Endothelial cell of umbilical vein (primary cell): ENCODE measurements around the gene TTLL5. TPM values are rescaled to one million over a fixed set of nuclear protein-coding genes. Genes with fewer than 3 reads are reported as not detected.

Experiments
- BruUV-seq: library from RNA; stranded (reverse); fragments of 400-500 nt; replicated peaks from 2 replicates; lab custom pipeline; 2021; lab: Mats Ljungman, UMichigan
- CTCF ChIA-PET: fragments of 300-600, 350-600 bp; sonication (Branson Sonifier 250); formaldehyde crosslinking; loops from one replicate; lab custom pipeline; 2021; ENCODE audit warnings: antibody characterized with exemption, inconsistent platforms; lab: Charles Lee
- POLR2A ChIA-PET: fragments of 300-600, 350-600 bp; sonication (Branson Sonifier 250); formaldehyde crosslinking; loops from one replicate; lab custom pipeline; 2021; ENCODE audit warnings: antibody characterized with exemption, inconsistent platforms; lab: Charles Lee
- DNase-seq: peaks from one replicate; pipeline ENCODE4 v3.0.0-alpha.2; 2011; ENCODE audit warnings: low read depth, low spot score
- FAIRE-seq: peaks from 2 replicates; lab custom pipeline; 2011; peaks lifted over from hg19 to GRCh38; lab: Jason Lieb, UNC
- H2AFZ ChIP-seq: 2 replicates; pipeline ENCODE4 v1.6.0; 2012; ENCODE audit warnings: low read depth, low read length, control low read depth, inconsistent platforms
- H3K27ac ChIP-seq: 2 replicates; pipeline ENCODE4 v1.5.1; 2011; ENCODE audit warnings: low read depth, mild to moderate bottlenecking, control low read depth, low read length, moderate library complexity; ENCODE audit not compliant: insufficient read depth
- H3K27me3 ChIP-seq, 2 experiments: 2 replicates each; pipeline versions ENCODE4 v1.6.0 to v1.6.1; 2011; ENCODE audit warnings: low read length in 2 of 2, mixed read lengths in 1 of 2; ENCODE audit not compliant: control insufficient read depth in 2 of 2, insufficient read depth in 2 of 2
- H3K36me3 ChIP-seq, 2 experiments: 2 replicates in 1 of 2; 3 replicates in 1 of 2; pipeline ENCODE4 v1.5.1; 2011; ENCODE audit warnings: low read length in 2 of 2, mild to moderate bottlenecking in 1 of 2, moderate library complexity in 1 of 2; ENCODE audit not compliant: control insufficient read depth in 2 of 2, insufficient read depth in 2 of 2; ENCODE audit errors: extremely low read depth in 1 of 2
- H3K4me1 ChIP-seq: 3 replicates; pipeline ENCODE4 v1.5.1; 2011; ENCODE audit warnings: mild to moderate bottlenecking, low read length; ENCODE audit not compliant: control insufficient read depth, insufficient read depth; ENCODE audit errors: extremely low read depth
- H3K4me2 ChIP-seq: 2 replicates; pipeline ENCODE4 v1.6.1; 2011; ENCODE audit warnings: low read length, control low read depth, mixed read lengths; ENCODE audit not compliant: insufficient read depth
- H3K4me3 ChIP-seq, 3 experiments: fragments of 200-600 bp in 1 of 3; sonication (generic), shearing (Covaris generic) in 1 of 3; replicated peaks in 1 of 3; 2 replicates each; pipeline ENCODE4 v1.5.1; 2011 to 2016; ENCODE audit warnings: control low read depth in 3 of 3, low read length in 3 of 3, mild to moderate bottlenecking in 2 of 3, inconsistent platforms in 1 of 3, low read depth in 1 of 3, moderate library complexity in 1 of 3; ENCODE audit not compliant: insufficient read depth in 1 of 3
- H3K79me2 ChIP-seq: 2 replicates; pipeline ENCODE4 v1.6.0; 2012; ENCODE audit warnings: low read length, inconsistent platforms; ENCODE audit not compliant: control insufficient read depth, insufficient read depth
- H3K9ac ChIP-seq: replicated peaks from 2 replicates; pipeline ENCODE3; 2011; ENCODE audit warnings: low read length, control low read depth; ENCODE audit not compliant: insufficient read depth; ENCODE audit errors: extremely low read depth
- H3K9me1 ChIP-seq: replicated peaks from 3 replicates; pipeline ENCODE4 v1.6.0; 2011; ENCODE audit warnings: mild to moderate bottlenecking, low read length; ENCODE audit not compliant: control insufficient read depth, insufficient read depth; ENCODE audit errors: extremely low read depth
- H3K9me3 ChIP-seq: replicated peaks from 2 replicates; pipeline ENCODE4 v1.5.1; 2012; ENCODE audit warnings: low read length, inconsistent platforms; ENCODE audit not compliant: control insufficient read depth, insufficient read depth
- H4K20me1 ChIP-seq: replicated peaks from 2 replicates; pipeline ENCODE3; 2011; ENCODE audit warnings: mild to moderate bottlenecking, low read length; ENCODE audit not compliant: control insufficient read depth, insufficient read depth; ENCODE audit errors: extremely low read depth
- CTCF ChIP-seq, 2 donors: IDR thresholded peaks; 1 replicate in 1 of 2; 2 replicates in 1 of 2; pipeline ENCODE4 v1.5.1; 2011; ENCODE audit warnings: low read length in 2 of 2, mild to moderate bottlenecking in 2 of 2, moderate library complexity in 2 of 2, control low read depth in 1 of 2, inconsistent platforms in 1 of 2, low read depth in 1 of 2; ENCODE audit not compliant: insufficient read depth in 1 of 2; ENCODE audit errors: extremely low read depth in 1 of 2
- EZH2 ChIP-seq: IDR thresholded peaks from 2 replicates; pipeline ENCODE4 v1.6.1; 2012; ENCODE audit warnings: borderline replicate concordance, low read depth, mild to moderate bottlenecking, moderate library complexity, low read length, inconsistent platforms; ENCODE audit not compliant: severe bottlenecking
- FOS ChIP-seq: IDR thresholded peaks from 2 replicates; pipeline ENCODE4 v1.6.1; 2011; ENCODE audit warnings: mild to moderate bottlenecking, low read length, moderate library complexity, borderline replicate concordance; ENCODE audit not compliant: insufficient read depth
- GATA2 ChIP-seq: IDR thresholded peaks from 2 replicates; pipeline ENCODE4 v1.7.0; 2011; ENCODE audit warnings: low read depth, mild to moderate bottlenecking, moderate library complexity, mixed read lengths, low read length; ENCODE audit not compliant: insufficient read length, insufficient read depth
- JUN ChIP-seq: IDR thresholded peaks from 2 replicates; pipeline ENCODE4 v1.6.1; 2011; ENCODE audit warnings: borderline replicate concordance, low read depth; ENCODE audit not compliant: insufficient read length, insufficient read depth
- MAX ChIP-seq: IDR thresholded peaks from 2 replicates; pipeline ENCODE4 v1.6.1; 2011; ENCODE audit not compliant: insufficient read depth, insufficient read length
- MYC ChIP-seq: IDR thresholded peaks from one replicate; pipeline ENCODE4 v1.6.1; 2011; ENCODE audit warnings: mild to moderate bottlenecking, low read depth, low read length
- POLR2A ChIP-seq: IDR thresholded peaks from 2 replicates; pipeline ENCODE4 v1.6.1; 2012; ENCODE audit warnings: low read depth, mild to moderate bottlenecking, control low read depth, low read length
- POLR2AphosphoS5 ChIP-seq: IDR thresholded peaks from 2 replicates; pipeline ENCODE4 v1.6.1; 2012; ENCODE audit warnings: low read depth, mild to moderate bottlenecking, control low read depth, low read length, moderate library complexity; ENCODE audit not compliant: insufficient read depth
- dilution Hi-C: fragments of 300-500 bp; cut with MboI; formaldehyde crosslinking; loops from one replicate; pipeline ENCODE4 v1.15.0; 2019; ENCODE audit warnings: low sequenced_read_pairs; ENCODE audit not compliant: extremely low pct_ligation_motif_present
- intact Hi-C: fragments of 100-400 bp; cut with micrococcal nuclease; formaldehyde crosslinking; loops from one replicate; pipeline ENCODE4 v1.10.0; 2022
- polyA plus RNA-seq, 4 experiments: library from polyadenylated mRNA; depleted of rRNA in 3 of 4; stranded (reverse) in 3 of 4; unstranded in 1 of 4; fragments of >200 nt; gene quantifications; 2 replicates each; pipeline versions ENCODE4 v1.2.1 to v1.2.3, GENCODE V29; 2011 to 2012; ENCODE audit warnings: missing spikeins in 1 of 4
- total RNA-seq: library from RNA; stranded (reverse); gene quantifications from 2 replicates; pipeline ENCODE4 v1.2.3, GENCODE V29; 2021

TTLL5 gene
- total and polyA plus RNA-seq, 2 donors (not counting 3 experiments of a cell fraction or from before 2014, with no cell fraction given), result 33.2 to 93.6 TPM

GRCh38 chr14:75811136-75811829 is 150.2 kb downstream of the TTLL5 start:
- dilution Hi-C loops (no loop called here), intact Hi-C loops (no loop called here)
- peaks cover 0 to 8% of the 10 kb centered on the region in 2 experiments for H3K36me3 ChIP-seq
- H3K4me2 ChIP-seq, result no peak overlapping the region
- H3K4me3 ChIP-seq, result no peak overlapping the region
- POLR2A ChIA-PET, result no interaction called here
- CTCF ChIA-PET, result interaction anchor here (1.2 to 2.7 kb wide), 3 partner anchors 17 to 168 kb away, joined by 3 to 9 read pairs (median 6); no protein-coding TSS in a partner anchor
- no peaks in the 10 kb centered on the region for H3K9me3 ChIP-seq
- no peaks in the 10 kb centered on the region for H3K79me2 ChIP-seq
- H3K9ac ChIP-seq, result no peak overlapping the region
- no peak overlapping the region for H3K27ac ChIP-seq
- TF ChIP-seq MYC, result no peak
- TF ChIP-seq CTCF (IDR thresholded peaks at IDR 0.05; ENCODE audit: extremely low read depth in 1 of 2, insufficient read depth in 1 of 2, low read depth in 1 of 2, low read length in 2 of 2), result no peak
- no peak for TF ChIP-seq MAX
- no peak for TF ChIP-seq JUN
- no peak for TF ChIP-seq POLR2A
- TF ChIP-seq POLR2AphosphoS5, result no peak
- TF ChIP-seq FOS, result no peak
- no peak for TF ChIP-seq EZH2
- TF ChIP-seq GATA2, result no peak
- FAIRE-seq (no peak), DNase-seq (no peak)
- H2AFZ ChIP-seq, result no peak overlapping the region
- H4K20me1 ChIP-seq, result no peaks in the 10 kb centered on the region
- H3K4me1 ChIP-seq, result no peaks in the 10 kb centered on the region
- no TSS peak for BruUV-seq
- no peaks in the 10 kb centered on the region for H3K9me1 ChIP-seq
- H3K27me3 ChIP-seq, result no peaks in the 10 kb centered on the region
